ENCODE results near the gene PRPSAP2.

PRPSAP2 gene

DNA sequence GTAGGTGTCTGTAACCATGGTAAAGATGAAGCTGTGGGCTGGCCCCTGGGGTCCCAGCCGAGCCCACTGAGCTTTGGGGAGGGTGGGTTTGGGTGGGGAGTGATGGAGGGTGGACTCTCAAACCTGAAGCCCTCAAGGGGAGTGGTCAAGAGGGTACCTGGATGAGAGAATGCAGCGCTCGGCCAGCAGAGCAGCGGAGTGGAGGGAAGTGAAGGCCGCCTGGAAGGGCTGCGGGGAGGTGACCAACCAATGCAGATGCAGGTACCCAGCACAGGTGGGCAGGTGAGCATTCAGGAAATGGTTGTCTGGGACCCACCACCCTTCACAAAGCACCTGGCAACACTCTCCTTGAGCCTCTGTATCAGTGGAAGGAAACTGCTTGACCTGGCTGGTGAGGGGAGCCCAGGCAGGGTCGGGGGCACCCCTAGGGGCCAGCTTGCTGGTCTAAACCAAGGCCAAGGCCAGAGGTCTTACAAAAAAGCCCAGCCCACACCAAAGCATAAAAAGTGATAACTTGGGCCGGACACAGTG lies 90.6 kb downstream of the PRPSAP2 start:
- no peak for DNase-seq
- TF ChIP-seq CTCF (IDR thresholded peaks at IDR 0.05; ENCODE audit: low read depth, low read length) = no peak
- no peaks in the 10 kb centered on the region for H3K9me3 ChIP-seq
- H3K36me3 ChIP-seq = no peaks in the 10 kb centered on the region
- H3K27me3 ChIP-seq = no peaks in the 10 kb centered on the region
- H3K4me3 ChIP-seq (ENCODE audit: low read depth, low read length) = no peak overlapping the region
- no peaks in the 10 kb centered on the region for H3K4me1 ChIP-seq

- no peak for DNase-seq
- no peak overlapping the region for H3K4me3 ChIP-seq (ENCODE audit: low read depth, low read length)
- H3K4me1 ChIP-seq = no peaks in the 10 kb centered on the region
- no peaks in the 10 kb centered on the region for H3K9me3 ChIP-seq
- no peaks in the 10 kb centered on the region for H3K27me3 ChIP-seq
- no peaks in the 10 kb centered on the region for H3K36me3 ChIP-seq
- TF ChIP-seq CTCF (IDR thresholded peaks at IDR 0.05; ENCODE audit: low read depth, low read length) = no peak
Measured at GRCh38 chr17:18949566-18949965, 91.6 kb downstream of the PRPSAP2 start.

- no peaks in the 10 kb centered on the region for H3K9me3 ChIP-seq
Measured at GRCh38 chr17:18950346-18950745, 92.4 kb downstream of the PRPSAP2 start.

DNA sequence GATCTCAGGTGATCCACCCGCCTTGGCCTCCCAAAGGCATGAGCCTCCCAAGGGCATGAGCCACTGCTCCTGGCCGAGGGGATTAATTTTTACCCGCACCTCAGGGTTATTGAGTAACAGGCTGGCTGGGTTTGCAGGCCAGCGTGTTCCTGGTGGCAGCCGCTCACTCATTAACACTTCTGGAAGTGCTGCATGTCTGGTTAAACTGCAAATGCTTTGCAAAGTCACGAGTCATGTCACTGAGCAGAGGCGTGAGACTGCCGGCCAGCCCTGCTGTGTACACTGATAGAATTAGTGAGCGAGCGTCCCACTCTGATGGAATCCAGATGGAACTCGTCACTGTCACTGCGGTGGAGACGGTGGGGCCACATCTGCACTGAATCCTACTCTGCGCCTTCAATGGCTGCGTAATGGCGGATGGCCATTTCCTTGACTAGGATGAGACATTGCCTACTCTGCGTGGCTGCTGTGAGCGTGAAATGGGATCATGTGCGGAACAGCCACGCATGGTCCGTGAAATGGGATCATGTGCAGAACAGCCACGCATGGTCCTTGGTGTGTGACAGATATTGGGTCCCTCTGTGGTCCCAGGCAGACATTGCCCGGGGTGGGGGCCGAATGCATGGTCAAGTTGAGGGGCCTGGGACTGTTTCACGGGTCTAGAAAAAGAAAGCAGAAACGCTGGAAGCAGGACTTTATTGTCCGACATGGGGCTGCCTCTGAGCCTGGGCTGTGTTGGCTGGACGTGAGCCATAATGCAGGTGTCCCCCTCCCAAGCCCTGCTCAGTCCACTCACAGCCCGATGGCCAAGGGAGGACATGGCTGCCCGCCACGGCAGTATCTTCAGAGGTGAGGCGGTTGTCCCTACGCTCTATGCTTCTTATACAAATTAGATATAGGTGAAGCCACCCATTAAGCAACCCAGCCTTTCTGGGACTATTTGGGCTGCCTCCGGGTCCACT lies 93.3 kb downstream of the PRPSAP2 start:
- H3K9me3 ChIP-seq = no peaks in the 10 kb centered on the region
- H3K4me1 ChIP-seq = no peaks in the 10 kb centered on the region
- DNase-seq = no peak
- no peaks in the 10 kb centered on the region for H3K27me3 ChIP-seq
- H3K4me3 ChIP-seq (ENCODE audit: low read depth, low read length) = no peak overlapping the region
- TF ChIP-seq CTCF (IDR thresholded peaks at IDR 0.05; ENCODE audit: low read depth, low read length) = no peak
- H3K36me3 ChIP-seq = no peaks in the 10 kb centered on the region

More at GRCh38 chr17:18950346-18950745, 92.4 kb downstream of the PRPSAP2 start:
- DNase-seq = no peak
- no peaks in the 10 kb centered on the region for H3K4me1 ChIP-seq
- H3K4me3 ChIP-seq (ENCODE audit: low read depth, low read length) = no peak overlapping the region
- H3K27me3 ChIP-seq = no peaks in the 10 kb centered on the region
- H3K36me3 ChIP-seq = no peaks in the 10 kb centered on the region
- TF ChIP-seq CTCF (IDR thresholded peaks at IDR 0.05; ENCODE audit: low read depth, low read length) = no peak

DNA sequence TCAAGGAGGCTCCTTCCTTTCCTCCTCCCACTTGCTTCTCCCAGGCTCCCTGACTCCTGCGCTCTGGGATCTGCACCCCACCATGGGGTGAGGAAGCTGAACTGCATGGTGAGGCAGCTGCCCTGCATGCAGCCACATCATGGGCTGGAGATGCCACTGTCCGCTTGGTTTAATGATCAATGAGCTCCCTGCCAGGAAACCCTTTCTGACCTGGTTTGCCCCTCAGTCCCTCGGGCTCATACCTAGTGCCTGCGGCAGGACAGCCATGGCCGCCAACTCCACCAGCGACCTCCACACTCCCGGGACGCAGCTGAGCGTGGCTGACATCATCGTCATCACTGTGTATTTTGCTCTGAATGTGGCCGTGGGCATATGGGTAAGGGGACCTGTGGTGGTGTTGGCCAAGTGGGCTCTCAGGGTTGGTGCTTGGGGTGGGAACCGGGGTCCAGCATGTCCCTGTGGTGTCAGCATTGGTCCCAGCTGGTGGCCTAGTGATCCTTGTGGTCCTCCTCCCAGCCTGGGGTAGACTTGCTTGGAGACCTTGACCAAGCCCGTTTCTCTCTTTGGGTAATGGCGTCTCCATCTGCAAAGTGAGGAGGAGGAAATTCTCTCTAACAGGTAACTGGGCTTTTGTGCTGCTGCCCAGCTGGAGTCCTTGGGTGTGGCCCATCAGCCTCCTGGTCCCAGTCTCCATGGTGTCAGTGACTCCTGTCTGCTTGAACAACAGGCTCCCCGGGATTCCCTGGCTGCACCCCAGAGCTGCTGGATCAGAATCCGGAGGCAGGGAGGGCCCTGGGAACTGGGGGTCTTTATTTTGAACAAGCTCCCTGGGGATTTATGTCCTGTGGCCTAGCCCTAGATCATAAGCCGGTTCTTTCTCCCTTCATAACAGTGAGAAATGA lies 94.3 kb downstream of the PRPSAP2 start, which contains the start of gene SLC5A10:
TSS of gene SLC5A10 (plus strand) at position 225 of the 902 bp plus-strand sequence. CDS start at position 266, 41 bp downstream.
- Histone ChIP-seq H3K9me3 (no peaks in the 10 kb centered on the region), H3K27me3 (no peaks in the 10 kb centered on the region), H3K36me3 (no peaks in the 10 kb centered on the region), H3K4me1 (no peaks in the 10 kb centered on the region), H3K4me3 (ENCODE audit: low read depth, low read length) (no peak within 1 kb of the TSS)
- no peak for DNase-seq
- TF ChIP-seq CTCF (IDR thresholded peaks at IDR 0.05; ENCODE audit: low read depth, low read length) = peak; percentile 18; the same call in 1 of the 2 replicates
